NCI-H460 (cell line): ENCODE results near the gene SLC36A3. TPM values are rescaled to one million over a fixed set of nuclear protein-coding genes. Genes with fewer than 3 reads are reported as not detected.
"Not testable (repeated sequence)": the region's sequence is repeated elsewhere in the genome, so short reads cannot be mapped to it uniquely, and the experiment has no call there.

ENCODE experiments used
- DNase-seq: peaks from one replicate; pipeline ENCODE4 v3.0.0-alpha.2; 2016; ENCODE audit warnings: low read depth; ENCODE audit errors: extremely low read depth
- polyA plus RNA-seq: library from polyadenylated mRNA; depleted of rRNA; stranded (reverse); fragments of >200 nt; gene quantifications from 2 replicates; pipeline ENCODE4 v1.2.3, GENCODE V29; 2014; cell fraction: nucleus; rRNA removed
- total RNA-seq: library from RNA; depleted of rRNA; stranded (reverse); fragments of >200 nt; shearing (Covaris generic); gene quantifications from 2 replicates; pipeline ENCODE4 v1.2.3, GENCODE V29; 2014; rRNA removed

Gene SLC36A3
- not detected in 2 replicates for total RNA-seq
- polyA plus RNA-seq: not detected in 2 replicates

DNA sequence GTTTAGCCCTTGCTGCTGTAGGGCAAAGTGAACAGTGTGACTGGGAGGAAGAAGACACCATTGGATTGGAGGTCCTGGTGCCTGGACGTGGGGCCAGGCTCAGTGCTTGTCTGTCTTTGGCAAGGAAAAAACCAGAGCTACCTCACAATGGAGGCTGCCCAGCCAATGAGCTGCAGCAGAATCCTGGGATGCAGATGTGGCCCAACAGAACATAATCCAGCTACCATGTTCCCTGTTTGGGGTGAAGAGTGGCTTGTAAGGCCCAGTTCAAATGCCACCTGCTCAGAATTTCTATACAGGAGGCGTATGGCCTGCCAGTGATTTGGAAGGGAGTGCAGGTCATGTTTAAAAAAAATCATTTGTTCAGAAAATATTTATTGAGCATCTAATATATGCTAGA lies at the start of gene SLC36A3:
Gene SLC36A3, minus strand, starts transcription at position 101 of the 400 bp plus-strand sequence. CDS start 412 bp downstream, outside the sequence.
- DNase-seq: no peak

DNA sequence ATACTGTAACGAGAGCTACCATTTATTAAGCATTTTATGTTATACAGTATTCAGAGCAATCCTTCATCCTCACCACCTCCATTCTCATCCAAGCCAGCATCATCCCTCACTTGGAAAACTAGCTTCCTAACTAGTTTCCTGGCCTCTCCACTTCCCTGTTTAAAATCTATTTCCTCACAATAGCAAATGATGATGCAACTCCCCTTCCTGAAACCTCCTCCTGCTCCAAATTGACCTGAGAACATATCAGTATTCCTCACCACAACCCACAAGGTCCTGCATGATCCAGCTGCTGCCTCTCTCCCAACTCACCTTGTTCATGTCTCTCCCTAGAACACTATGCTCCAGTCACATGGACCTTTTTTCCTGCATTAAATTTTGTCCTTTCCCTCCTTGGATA lies 48.1 kb upstream of the SLC36A3 start:
- no peak for DNase-seq

DNA sequence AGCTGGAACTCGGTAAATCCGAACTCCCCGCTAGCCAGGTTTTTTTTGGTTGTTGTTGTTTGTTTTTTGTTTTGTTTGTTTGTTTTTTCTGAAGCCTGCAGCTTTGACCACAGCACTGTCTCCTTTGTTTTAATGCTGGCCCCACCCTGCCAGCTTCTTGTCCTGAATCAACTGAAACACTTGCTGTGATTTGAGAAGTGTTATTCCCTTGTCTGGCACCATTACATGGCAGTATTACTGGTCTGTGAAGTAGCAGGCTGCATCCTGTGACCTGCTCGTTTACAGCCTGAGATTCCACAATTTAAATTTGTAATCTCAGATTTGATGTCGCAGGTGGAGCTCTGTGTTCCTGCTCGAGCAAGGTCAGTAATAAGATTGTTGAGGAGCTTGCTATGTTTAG lies 45.2 kb upstream of the SLC36A3 start:
- no peak for DNase-seq

DNA sequence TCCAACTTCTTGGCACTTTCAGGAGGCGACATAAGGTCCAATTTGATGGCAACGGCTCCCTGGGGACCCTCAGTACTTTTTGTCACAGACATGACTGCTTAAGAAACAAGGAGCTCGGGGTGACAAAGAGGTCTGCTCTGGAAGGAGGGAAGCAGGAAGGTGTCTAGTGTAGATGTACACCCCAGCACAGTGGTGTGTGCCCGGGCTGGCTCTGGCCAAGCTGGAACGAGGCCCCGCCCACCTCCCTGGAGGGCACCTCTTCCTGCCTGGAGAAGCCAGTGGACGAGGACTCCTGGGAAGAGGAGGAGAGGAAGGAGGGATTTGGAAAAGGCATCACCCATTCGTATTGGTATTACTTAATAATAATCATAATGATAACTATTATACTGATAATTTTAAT lies 43.8 kb upstream of the SLC36A3 start, which contains the start of gene SLC36A2:
Gene SLC36A2, minus strand, starts transcription at position 191 of the 400 bp plus-strand sequence. Its CDS starts 99 bp downstream, at position 92.
- DNase-seq: no peak

DNA sequence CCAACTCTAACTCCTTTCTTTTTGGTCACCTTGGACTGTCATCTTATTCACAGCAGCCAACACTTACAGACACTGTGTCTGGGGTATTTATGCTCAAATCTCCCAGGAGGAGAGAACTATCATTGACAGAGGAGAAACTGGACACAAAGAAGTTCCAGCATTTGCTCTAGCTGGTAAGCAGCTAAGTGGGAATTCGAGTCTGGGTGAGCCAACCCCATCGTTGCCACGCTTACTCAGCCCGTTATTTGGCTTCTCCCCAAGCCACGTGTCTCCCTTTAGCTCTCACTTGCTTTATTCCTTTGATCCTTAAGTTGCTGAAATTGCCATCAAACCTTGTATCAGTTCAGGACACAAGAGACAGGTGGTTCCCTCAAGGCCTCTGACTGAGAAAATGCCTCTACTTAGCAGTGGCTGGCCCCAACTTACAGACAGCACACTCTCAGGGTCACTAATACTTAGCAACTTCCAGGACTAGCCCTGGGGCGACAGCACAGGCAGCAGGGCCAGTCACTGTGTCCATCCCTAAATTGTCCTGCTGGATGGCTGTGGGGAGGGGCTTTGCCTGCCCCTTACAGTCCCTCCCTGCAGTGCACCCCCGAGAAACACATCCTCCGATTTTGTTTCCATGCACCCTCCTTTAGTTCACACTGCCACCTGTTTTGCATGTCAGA lies 42.4 kb upstream of the SLC36A3 start:
- no peak for DNase-seq

DNA sequence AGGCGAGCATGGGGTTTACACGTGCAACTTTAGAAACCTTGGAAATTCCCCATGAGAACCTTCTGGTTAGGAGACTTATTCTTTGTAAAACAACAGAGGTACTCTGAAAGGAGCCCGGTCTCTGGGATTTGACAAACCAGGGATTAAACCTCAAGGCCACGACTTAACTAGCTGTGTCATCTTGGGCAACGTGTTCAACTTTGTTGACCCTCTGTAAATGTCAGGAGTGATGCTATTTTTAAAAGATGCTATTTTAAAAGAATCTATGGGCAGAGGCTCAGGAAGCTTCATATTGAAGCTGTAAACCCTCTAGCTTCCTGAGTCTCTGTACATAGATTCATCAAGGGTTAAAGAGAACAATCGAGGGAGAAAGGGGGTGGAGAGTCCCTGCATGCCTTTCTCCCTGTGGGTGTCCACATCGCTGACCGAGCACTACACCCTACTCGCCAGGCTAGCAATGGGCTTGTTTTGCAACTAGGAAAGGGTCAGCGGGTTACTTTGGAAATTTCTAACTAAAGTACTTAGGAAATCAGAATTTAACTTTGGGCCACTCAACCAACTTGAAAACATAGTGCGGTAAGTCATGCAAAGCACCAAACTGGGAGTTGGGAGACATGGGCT lies 41.7 kb upstream of the SLC36A3 start:
- no peak for DNase-seq

DNA sequence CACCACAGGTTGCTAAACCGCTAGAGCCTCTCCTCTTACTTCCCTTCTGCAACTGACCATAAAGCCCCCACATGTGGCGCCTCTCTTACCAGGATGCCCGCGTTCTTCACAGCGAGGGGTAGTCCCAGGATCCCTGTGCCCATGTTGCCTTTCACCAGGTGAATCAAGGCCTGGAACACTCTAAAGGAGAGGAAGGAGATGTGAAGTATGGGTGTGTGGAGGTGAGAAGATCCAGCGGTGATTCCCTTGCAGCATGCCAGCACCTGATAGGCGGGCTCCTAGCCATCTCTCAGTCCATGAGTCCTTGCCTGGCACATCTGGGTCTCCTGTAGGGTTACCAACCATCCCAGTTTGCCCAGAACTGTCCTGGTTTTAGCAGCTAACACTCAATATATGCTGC lies 40.5 kb upstream of the SLC36A3 start:
- no peak for DNase-seq

DNA sequence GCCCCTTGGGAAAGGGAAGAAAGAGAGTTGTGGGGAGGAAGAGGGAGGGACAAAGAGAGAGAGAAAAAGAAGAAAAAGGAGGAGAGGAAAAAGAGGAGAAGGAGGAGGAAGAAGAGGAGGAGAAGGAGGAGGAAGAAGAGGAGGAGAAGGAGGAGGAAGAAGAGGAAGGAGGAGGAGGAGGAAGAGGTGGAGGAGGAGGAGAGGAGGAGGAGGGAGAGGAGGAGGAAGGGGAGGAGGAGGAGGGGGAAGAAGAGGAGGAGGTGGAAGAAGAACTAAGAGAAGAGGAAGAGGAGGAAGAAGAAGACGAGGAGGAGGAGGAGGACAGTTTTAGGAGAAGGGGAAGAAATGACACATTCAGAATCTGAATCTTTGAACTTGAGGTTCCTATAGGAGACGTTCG lies 36.4 kb upstream of the SLC36A3 start:
- DNase-seq: no peak

DNA sequence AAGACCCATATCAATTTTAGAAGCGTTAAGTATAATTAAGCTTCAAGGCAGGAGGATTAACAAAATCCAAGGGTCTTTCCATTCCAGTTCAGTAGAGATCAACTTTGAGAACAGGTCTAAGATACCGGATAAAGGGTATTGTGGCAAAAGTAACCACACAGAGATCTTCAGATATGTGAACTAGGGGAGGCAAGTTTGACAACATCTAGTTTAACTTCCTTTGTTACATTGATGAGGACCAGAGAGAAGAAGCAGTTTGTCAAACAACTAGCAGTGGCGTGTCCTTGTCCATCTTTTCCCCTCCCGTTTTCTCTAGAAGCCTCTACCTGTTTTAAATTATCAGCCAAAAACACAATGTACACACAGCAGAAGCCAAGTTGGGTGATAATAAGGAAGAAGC lies 35.2 kb upstream of the SLC36A3 start:
- no peak for DNase-seq

DNA sequence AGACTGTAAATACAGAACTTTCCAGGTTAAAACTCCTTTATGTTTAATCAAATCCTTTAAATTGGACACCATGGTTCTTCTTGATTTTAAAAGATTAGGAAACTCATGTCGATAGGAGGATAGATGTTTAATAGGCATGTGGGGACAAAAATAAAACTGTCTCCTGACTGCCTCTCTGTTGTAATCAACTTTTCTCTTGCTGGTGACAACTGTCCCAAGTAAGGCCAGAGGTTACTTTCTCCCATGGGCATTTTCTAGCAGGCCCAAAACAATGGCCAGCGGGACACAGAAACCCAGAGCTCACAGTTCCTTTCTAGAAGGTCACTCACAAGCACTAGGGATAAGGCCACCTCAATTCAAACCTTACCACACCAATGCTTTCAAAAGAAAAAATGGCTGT lies 29.3 kb upstream of the SLC36A3 start:
- no peak for DNase-seq

DNA sequence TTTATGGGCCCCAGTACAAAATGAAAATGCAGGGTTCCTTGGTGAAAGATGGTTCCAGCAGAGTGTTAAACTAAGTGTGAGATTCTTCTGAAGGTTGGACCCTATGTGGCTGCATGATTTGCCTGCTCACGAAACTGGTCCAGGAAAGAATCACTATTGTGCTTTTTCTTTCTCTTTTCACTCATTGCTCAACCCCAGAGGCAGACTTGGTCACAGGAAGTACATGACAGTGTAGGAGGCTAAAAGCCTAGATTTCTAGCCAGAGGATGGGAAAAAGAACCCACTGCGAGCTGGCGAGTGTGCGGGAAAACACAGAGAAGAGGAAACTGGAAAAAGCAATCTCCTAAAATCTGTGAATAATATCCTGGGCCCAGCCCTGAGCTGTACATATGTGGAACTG lies 25.2 kb upstream of the SLC36A3 start:
- DNase-seq: no peak

DNA sequence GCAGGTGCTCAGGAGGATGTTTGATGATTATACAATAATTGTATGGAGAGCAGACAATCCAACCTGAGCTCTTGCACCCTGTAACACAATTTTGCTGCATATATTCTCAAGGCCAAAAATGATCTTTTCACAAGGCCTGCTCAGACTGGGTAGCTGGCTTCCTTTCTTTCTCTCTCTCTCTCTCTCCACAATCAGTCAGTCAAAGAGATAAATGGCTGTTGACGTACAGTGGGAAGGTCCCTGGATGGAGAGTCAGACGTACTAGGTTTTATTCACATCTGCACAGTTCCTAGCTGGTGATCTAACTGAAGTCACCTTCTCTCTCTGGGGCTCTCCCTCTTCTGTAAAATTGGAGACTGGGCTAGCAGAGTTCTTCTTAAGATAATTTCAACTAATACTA lies 24.0 kb upstream of the SLC36A3 start:
- DNase-seq: no peak

DNA sequence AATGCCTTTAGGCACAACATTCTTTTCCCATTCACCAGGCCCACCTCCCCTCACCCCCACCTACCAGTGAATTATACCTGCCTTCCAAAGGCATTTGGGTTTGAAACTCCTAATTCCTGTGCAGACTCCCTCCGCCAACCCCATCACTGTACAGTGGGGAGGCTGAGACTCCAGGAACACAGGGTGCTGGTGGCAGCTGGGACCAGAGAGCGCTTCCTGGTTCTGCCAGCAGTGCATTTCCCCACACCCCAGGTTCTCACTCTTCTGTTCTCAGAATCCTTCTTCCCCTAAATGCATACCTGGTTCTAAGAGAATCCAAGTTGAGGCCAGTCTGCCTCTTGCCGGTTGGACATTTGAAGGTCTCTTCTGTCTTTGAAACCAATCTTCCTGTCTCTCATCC lies 22.7 kb upstream of the SLC36A3 start:
- no peak for DNase-seq

DNA sequence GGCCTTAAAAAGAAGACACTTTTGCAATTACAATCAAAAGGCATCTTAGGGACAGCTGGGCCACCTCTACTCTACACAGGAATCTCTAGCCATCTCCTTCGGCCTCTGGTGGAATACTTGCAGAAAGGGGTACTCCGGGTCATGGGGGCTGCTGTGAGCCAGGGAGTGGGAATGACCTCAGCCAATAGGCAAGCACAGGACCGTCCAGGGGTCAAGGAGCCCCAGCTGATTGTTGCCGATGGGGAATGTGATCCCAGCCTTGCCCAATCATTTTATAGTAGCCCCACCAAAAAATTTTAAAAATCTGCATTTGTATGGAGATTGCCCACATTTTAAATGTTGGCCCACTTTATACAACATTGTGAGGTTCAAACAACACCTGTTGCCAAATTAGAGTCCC lies 16.9 kb upstream of the SLC36A3 start:
- no peak for DNase-seq

DNA sequence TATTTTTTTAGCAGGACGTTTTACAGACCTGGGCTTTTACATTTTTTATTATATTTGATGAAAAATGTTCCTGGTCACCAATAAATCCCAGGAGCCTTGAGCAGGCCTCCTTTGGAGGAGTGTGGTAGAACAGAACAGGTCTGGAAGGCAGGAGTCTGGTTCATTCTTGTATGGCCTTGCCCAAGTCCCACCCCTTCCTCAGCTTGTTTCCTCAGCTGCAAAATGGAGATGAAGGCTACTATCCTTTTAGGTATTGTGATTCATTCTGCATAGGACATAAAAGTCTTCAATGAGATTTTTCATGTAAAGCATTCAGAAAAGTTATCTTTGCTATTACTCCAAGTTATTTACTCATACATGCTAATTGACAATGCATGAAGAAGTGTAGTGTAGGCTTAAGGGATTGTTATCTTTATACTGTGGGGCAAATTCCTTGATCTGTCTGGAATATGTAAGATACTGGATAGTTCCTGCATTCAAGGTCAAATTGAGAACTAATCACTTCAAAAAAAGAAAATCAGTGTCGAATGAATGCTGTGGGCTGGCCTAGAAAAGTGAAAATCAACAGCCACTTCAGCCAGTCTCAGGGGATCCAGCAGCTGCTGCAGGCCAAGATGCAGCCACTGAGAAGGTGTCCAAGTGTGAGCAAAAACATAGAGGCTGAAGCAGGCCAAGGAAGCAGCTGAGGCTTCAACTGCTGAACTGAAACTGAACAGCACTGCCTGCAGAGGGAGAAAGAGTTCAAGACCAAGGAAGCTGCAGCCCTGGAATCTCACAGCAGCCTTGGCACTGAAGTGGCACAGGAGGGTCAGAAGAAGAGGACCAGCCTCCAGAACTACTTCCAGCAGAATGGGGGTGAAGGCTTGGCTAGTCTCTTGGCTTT lies 15.5 kb upstream of the SLC36A3 start:
- DNase-seq: peak; percentile 15

DNA sequence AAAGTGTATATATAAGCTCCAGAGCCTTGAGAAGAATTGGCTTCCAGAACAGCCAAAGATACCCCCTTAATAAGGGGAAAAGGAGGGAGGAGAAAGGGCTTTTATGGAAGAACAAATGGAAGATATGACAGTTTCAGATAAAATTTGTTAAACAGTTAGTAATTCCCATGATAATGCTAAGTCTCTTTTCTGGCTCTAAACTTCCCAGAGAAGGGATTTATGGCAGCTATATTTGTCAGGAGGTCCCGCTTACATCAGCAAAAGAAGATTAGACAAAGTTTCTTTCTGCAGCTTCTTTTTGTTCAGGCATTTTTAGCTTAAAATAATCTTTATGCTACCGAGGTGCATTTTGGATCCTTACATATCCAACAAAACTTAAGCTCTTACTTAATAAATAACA lies 14.3 kb upstream of the SLC36A3 start:
- DNase-seq: no peak

DNA sequence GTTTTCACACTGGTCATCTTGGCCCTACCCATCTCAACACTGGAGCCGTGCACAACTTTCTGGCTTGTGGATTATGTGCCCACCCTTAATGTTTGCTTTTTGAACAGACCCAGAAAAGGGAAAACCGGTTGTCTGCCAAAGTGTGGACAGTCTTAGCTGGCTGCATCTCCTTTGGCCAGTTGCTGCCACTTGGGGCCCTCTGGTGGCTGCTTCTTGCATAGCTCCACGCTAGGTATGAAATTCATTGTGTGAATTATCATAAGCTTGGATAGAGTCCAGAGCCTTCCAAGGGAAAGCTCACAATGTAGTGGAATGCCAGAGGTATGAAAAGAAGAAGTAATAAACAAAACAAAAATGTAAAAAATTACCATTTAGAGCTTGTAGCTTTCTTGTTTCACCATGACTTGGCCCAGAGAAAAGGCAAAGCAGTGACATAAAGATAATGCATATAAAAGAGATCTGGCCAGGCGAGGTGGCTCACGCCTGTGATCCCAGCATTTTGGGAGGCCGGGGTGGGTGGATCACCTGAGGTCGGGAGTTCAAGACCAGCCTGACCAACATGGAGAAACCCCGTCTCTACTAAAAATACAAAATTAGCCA lies 12.5 kb upstream of the SLC36A3 start:
- DNase-seq: peak; percentile 76

DNA sequence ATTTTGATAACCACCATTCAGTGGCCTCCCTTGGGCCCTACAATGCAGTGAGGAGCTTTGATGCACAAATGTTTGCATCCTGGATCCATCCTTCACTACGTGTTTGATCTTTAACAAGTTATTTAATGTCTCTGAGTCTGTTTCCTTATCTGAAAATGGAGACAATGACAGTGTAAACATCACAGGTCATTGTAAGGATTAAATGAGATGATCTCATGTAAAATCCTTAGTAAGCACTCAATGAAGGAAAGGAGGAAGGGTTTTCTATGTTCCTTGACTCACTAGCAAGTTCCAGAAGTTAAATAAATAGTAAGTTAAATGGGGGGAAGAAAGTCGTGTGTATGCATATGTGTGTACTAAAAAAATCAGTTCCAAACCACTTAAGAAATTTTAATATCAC lies 9.8 kb upstream of the SLC36A3 start:
- DNase-seq: no peak

DNA sequence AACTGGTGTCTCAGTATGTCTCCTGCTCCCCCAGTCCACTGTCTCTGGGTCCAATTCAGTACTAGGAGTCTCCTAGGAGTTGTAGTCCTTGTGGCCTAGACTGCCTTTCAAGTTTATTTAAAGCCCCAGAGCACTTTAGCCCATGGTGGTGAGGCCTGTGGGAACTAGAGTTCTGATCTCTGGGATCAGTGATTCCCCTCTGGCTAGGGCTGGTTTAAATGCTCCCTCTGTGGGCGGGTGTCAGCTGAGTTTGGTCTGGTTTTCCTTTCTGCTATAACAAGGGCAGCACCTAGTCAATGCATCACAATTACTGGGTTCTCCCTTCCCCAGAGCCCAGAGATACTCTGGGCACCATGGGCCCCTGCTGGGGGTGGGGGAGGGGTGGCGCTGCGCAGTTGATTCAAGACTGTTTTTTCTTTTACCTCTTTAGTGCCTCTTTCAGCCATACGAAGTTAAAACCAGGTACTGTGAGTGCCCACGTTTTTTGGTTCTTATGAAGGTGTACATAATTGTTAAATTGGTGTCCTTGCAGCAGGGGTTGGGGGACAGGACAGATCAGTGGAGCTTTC lies 9.3 kb upstream of the SLC36A3 start:
- DNase-seq: no peak

DNA sequence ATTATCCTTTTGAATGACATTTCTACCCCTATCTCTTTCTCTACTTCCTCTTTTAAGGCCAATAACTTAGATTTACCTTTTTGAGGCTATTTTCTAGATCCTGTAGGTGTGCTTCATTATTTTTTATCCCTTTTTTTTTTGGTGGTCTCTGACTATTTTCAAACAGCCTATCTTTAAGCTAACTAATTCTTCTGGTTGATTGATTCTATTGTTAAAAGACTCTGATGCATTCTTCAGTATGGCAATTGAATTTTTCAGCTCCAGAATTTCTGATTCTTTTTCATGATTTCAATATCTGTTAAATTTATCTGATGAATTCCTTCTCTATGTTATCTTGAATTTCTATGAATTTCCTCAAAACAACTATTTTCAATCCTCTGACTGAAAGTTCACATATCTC lies 7.4 kb upstream of the SLC36A3 start:
- DNase-seq: no peak

DNA sequence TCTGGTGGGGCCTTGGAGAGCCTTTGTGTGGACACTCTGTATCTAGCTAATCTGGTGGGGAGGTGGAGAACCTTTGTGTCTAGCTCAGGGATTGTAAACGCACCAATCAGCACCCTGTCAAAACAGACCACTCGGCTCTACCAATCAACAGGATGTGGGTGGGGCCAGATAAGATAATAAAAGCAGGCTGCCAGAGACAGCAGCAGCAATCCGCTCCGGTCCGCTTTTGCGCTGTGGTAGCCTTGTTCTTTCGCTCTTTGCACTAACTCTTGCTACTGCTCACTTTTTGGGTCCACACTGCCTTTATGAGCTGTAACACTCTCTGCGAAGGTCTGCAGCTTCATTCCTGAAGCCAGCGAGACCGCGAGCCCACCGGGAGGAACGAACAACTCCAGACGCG lies 6.3 kb upstream of the SLC36A3 start:
- not testable (repeated sequence) for DNase-seq
